OCI-LY3 (cell line): ENCODE data around the gene CHCHD1.

ENCODE experiments used
- H2AFZ ChIP-seq: fragments of 200-600, 300-600 bp; shearing (Covaris generic); 2 replicates; pipeline ENCODE4 v1.6.0; 2014; ENCODE audit warnings: antibody characterized with exemption, low read depth, low read length
- H3K27ac ChIP-seq: fragments of 200-600, 300-600 bp; sonication (generic); 2 replicates; pipeline ENCODE4 v1.5.1; 2014; ENCODE audit warnings: mild to moderate bottlenecking, low read length, moderate library complexity, mixed read lengths
- H3K27me3 ChIP-seq: fragments of 200-600, 300-600 bp; sonication (generic); 2 replicates; pipeline ENCODE4 v1.6.1; 2014; ENCODE audit warnings: low read depth, low read length, mixed read lengths
- H3K36me3 ChIP-seq: fragments of 200-600, 300-600 bp; sonication (generic); replicated peaks from 2 replicates; pipeline ENCODE3; 2014; ENCODE audit warnings: low read depth, low read length, mixed read lengths
- H3K4me1 ChIP-seq: fragments of 300-600, 200-600 bp; sonication (generic); 2 replicates; pipeline ENCODE4 v1.6.1; 2014; ENCODE audit warnings: low read length, mixed read lengths
- H3K4me2 ChIP-seq: fragments of 200-600, 300-600 bp; sonication (generic); 2 replicates; pipeline ENCODE4 v1.6.1; 2014; ENCODE audit warnings: low read length, mixed read lengths
- H3K4me3 ChIP-seq: fragments of 300-600, 200-600 bp; sonication (generic); 2 replicates; pipeline ENCODE4 v1.5.1; 2014; ENCODE audit warnings: antibody characterized with exemption, mild to moderate bottlenecking, low read length, moderate library complexity
- H3K79me2 ChIP-seq: fragments of 300-600, 200-600 bp; shearing (Covaris generic); 2 replicates; pipeline ENCODE4 v1.6.1; 2014; ENCODE audit warnings: mild to moderate bottlenecking, low read length, mixed read lengths
- H3K9ac ChIP-seq: fragments of 300-600, 200-600 bp; shearing (Covaris generic); 2 replicates; pipeline ENCODE4 v1.6.0; 2014; ENCODE audit warnings: mild to moderate bottlenecking, low read length, moderate library complexity
- H3K9me3 ChIP-seq: fragments of 200-600, 300-600 bp; shearing (Covaris generic); 2 replicates; pipeline ENCODE4 v1.6.1; 2014; ENCODE audit warnings: low read length, mixed read lengths; ENCODE audit not compliant: insufficient read depth
- H4K20me1 ChIP-seq: fragments of 200-600, 300-600 bp; sonication (generic); 2 replicates; pipeline ENCODE4 v1.6.1; 2016; ENCODE audit warnings: low read length, mixed read lengths; ENCODE audit not compliant: insufficient read depth
- CTCF ChIP-seq: fragments of 200-600, 300-600 bp; sonication (generic); IDR thresholded peaks from 2 replicates; pipeline ENCODE4 v1.5.1; 2014; ENCODE audit warnings: antibody characterized with exemption, low read length, low read depth
- EZH2phosphoT487 ChIP-seq: fragments of 200-600 bp; shearing (Covaris generic); IDR thresholded peaks from 2 replicates; pipeline ENCODE4 v1.6.1; 2018; ENCODE audit warnings: antibody characterized with exemption, mixed run types, low read depth

Gene CHCHD1

GRCh38 chr10:73768881-73769280 is 13.0 kb upstream of the CHCHD1 start:
- Histone ChIP-seq H3K9ac (no peak overlapping the region), H3K4me1 (peaks cover 22% of the 10 kb centered on the region), H3K4me3 (0 out of 2 replicates have a peak overlapping the region, but pooled peaks have one; percentile 21), H3K9me3 (no peaks in the 10 kb centered on the region), H4K20me1 (no peaks in the 10 kb centered on the region), H3K79me2 (peaks cover 13% of the 10 kb centered on the region), H3K27ac (peak overlapping the region; percentile 34), H3K27me3 (no peaks in the 10 kb centered on the region), H3K4me2 (peak overlapping the region; percentile 62), H2AFZ (no peak overlapping the region), H3K36me3 (peaks cover 56% of the 10 kb centered on the region)
- TF ChIP-seq CTCF (peak; percentile 50), EZH2phosphoT487 (no peak)

- Histone ChIP-seq H3K79me2 (peaks cover 17% of the 10 kb centered on the region), H2AFZ (no peak overlapping the region), H3K36me3 (peaks cover 57% of the 10 kb centered on the region), H3K9ac (no peak overlapping the region), H3K4me3 (0 out of 2 replicates have a peak overlapping the region, but pooled peaks have one; percentile 21), H3K9me3 (no peaks in the 10 kb centered on the region), H3K27ac (peak overlapping the region; percentile 34), H4K20me1 (no peaks in the 10 kb centered on the region), H3K27me3 (no peaks in the 10 kb centered on the region), H3K4me2 (peak overlapping the region; percentile 62), H3K4me1 (peaks cover 20% of the 10 kb centered on the region)
- TF ChIP-seq CTCF (no peak), EZH2phosphoT487 (no peak)
Observed at GRCh38 chr10:73769396-73769795, 12.5 kb upstream of the CHCHD1 start.

GRCh38 chr10:73771722-73772280 is 10.0 kb upstream of the CHCHD1 start:
- Histone ChIP-seq H3K4me1 (peaks cover 30% of the 10 kb centered on the region), H3K9ac (peak overlapping the region; percentile 78), H3K79me2 (peaks cover 39% of the 10 kb centered on the region), H3K9me3 (no peaks in the 10 kb centered on the region), H4K20me1 (0 out of 2 replicates have a peak, but pooled peaks cover 7% of the 10 kb centered on the region), H3K27me3 (no peaks in the 10 kb centered on the region), H2AFZ (peak overlapping the region; percentile 22; the same call in 1 of the 2 replicates), H3K36me3 (peaks cover 44% of the 10 kb centered on the region), H3K27ac (peak overlapping the region; percentile 81), H3K4me2 (peak overlapping the region; percentile 89), H3K4me3 (peak overlapping the region; percentile 90)
- no peak for TF ChIP-seq CTCF
- no peak for TF ChIP-seq EZH2phosphoT487

GRCh38 chr10:73772281-73773151 is 9.3 kb upstream of the CHCHD1 start:
- peak overlapping the region; percentile 22; the same call in 1 of the 2 replicates for H2AFZ ChIP-seq

More at GRCh38 chr10:73772281-73773151, 9.3 kb upstream of the CHCHD1 start:
- Histone ChIP-seq H3K4me1 (peaks cover 30% of the 10 kb centered on the region), H4K20me1 (0 out of 2 replicates have a peak, but pooled peaks cover 7% of the 10 kb centered on the region), H3K27ac (peak overlapping the region; percentile 81), H3K9me3 (no peaks in the 10 kb centered on the region), H3K79me2 (peaks cover 46% of the 10 kb centered on the region), H3K4me3 (peak overlapping the region; percentile 90), H3K36me3 (peaks cover 45% of the 10 kb centered on the region), H3K27me3 (no peaks in the 10 kb centered on the region), H3K4me2 (peak overlapping the region; percentile 89), H3K9ac (peak overlapping the region; percentile 78)
- TF ChIP-seq EZH2phosphoT487 (no peak), CTCF (peak; percentile 6; the same call in 1 of the 2 replicates)
